Measurements from ENCODE around the gene CIT.
A peak's percentile ranks its signal among the peaks of the same experiment; 100 is the strongest.

Gene CIT

GRCh38 chr12:119692997-119693396, 184.1 kb downstream of the CIT start:
- DNase-seq = no peak

- no peak for DNase-seq
These were observed 184.7 kb downstream of the CIT start for GRCh38 chr12:119692410-119692809.

GRCh38 chr12:119691202-119691810, 185.8 kb downstream of the CIT start:
- no peak for DNase-seq

GRCh38 chr12:119689935-119690500, 187.1 kb downstream of the CIT start:
- DNase-seq = no peak

- no peak for DNase-seq
These were observed 189.2 kb downstream of the CIT start for GRCh38 chr12:119687879-119688278.

GRCh38 chr12:119687406-119687805, 189.7 kb downstream of the CIT start:
- DNase-seq = no peak

GRCh38 chr12:119686776-119687175, 190.3 kb downstream of the CIT start:
- DNase-seq = no peak

GRCh38 chr12:119686355-119686754, 190.8 kb downstream of the CIT start:
- no peak for DNase-seq

GRCh38 chr12:119685375-119685774, 191.7 kb downstream of the CIT start:
- no peak for DNase-seq

- no peak for DNase-seq
These were observed 192.3 kb downstream of the CIT start for GRCh38 chr12:119684711-119685369.

GRCh38 chr12:119683816-119684215, 193.3 kb downstream of the CIT start:
- DNase-seq = no peak

- no peak for DNase-seq
These were observed 193.7 kb downstream of the CIT start for GRCh38 chr12:119683413-119683812.

GRCh38 chr12:119682639-119683252, 194.4 kb downstream of the CIT start:
- no peak for DNase-seq

GRCh38 chr12:119681728-119682638, 195.1 kb downstream of the CIT start:
- DNase-seq = no peak

GRCh38 chr12:119681111-119681510, 196.0 kb downstream of the CIT start:
- DNase-seq = no peak

GRCh38 chr12:119679490-119679889, 197.6 kb downstream of the CIT start:
- peak in 1 of 3 experiments; percentile 58 for DNase-seq

GRCh38 chr12:119679081-119679480, 198.0 kb downstream of the CIT start:
- peak; percentile 91 to 96 (median 92) for DNase-seq

GRCh38 chr12:119678459-119678858, 198.7 kb downstream of the CIT start:
- no peak for DNase-seq

- no peak for DNase-seq
These were observed 200.5 kb downstream of the CIT start for GRCh38 chr12:119676573-119676972.

- no peak for DNase-seq
These were observed 201.1 kb downstream of the CIT start for GRCh38 chr12:119676022-119676421.

GRCh38 chr12:119674560-119674959, 202.6 kb downstream of the CIT start:
- DNase-seq = no peak

- DNase-seq = no peak
These were observed 203.5 kb downstream of the CIT start for GRCh38 chr12:119673634-119674033.

GRCh38 chr12:119672194-119672593, 204.9 kb downstream of the CIT start:
- no peak for DNase-seq
